Ectodermal cell (in vitro differentiated cells): ENCODE results near the gene LSM4. TPM values are rescaled to one million over a fixed set of nuclear protein-coding genes. Genes with fewer than 3 reads are reported as not detected.
A peak's percentile ranks its signal among the peaks of the same experiment; 100 is the strongest.
"Not testable (repeated sequence)": the region's sequence is repeated elsewhere in the genome, so short reads cannot be mapped to it uniquely, and the experiment has no call there.

Experiments used
- H3K27ac ChIP-seq: 2 replicates; pipeline ENCODE4 v1.7.0; 2013; ENCODE audit warnings: mild to moderate bottlenecking, low read depth, low read length; ENCODE audit not compliant: insufficient read depth, poor library complexity, severe bottlenecking
- H3K27me3 ChIP-seq: 2 replicates; pipeline ENCODE4 v1.7.0; 2013; ENCODE audit warnings: mild to moderate bottlenecking, low read length; ENCODE audit not compliant: insufficient read depth, control insufficient read depth, poor library complexity, severe bottlenecking
- H3K36me3 ChIP-seq: one replicate; pipeline ENCODE4 v1.7.0; 2013; ENCODE audit warnings: low read length; ENCODE audit not compliant: control insufficient read depth, insufficient read depth
- H3K4me1 ChIP-seq: one replicate; pipeline ENCODE4 v1.7.0; 2013; ENCODE audit warnings: low read length; ENCODE audit not compliant: control insufficient read depth, insufficient read depth
- H3K4me3 ChIP-seq: 2 replicates; pipeline ENCODE4 v1.7.0; 2013; ENCODE audit warnings: low read depth, low read length, control low read depth; ENCODE audit not compliant: insufficient read depth
- H3K9me3 ChIP-seq: 2 replicates; pipeline ENCODE4 v1.7.0; 2013; ENCODE audit warnings: mild to moderate bottlenecking, low read length, moderate library complexity; ENCODE audit not compliant: control insufficient read depth
- WGBS, 2 experiments: methylation state at CpG; one replicate each; pipeline ENCODE4 v1.1.7; 2013; ENCODE audit warnings: missing lambda C conversion rate in 2 of 2; 5-methylcytosine and 5-hydroxymethylcytosine counted together
- polyA plus RNA-seq, 4 experiments: library from polyadenylated mRNA; stranded (reverse); fragments of 50-300 nt; gene quantifications; one replicate each; pipeline ENCODE4 v1.2.3, GENCODE V29; 2013

Gene LSM4
- 376 TPM for polyA plus RNA-seq (2013, experiment 1 of 4)
- 333 TPM for polyA plus RNA-seq (2013, experiment 2 of 4)
- 281 TPM for polyA plus RNA-seq (2013, experiment 3 of 4)
- 315 TPM for polyA plus RNA-seq (2013, experiment 4 of 4)

GRCh38 chr19:18322759-18323460 lies at the start of gene LSM4:
Gene LSM4 (minus strand): TSS chr19:18323076. CDS start chr19:18323020, 56 bp downstream.
- no peaks in the 10 kb centered on the region for H3K27me3 ChIP-seq
- H3K4me1 ChIP-seq: peaks cover 17% of the 10 kb centered on the region
- 0% methylated on average over 75 of the region's 75 CpGs for WGBS, 2 experiments
- H3K4me3 ChIP-seq: peak within 1 kb of the TSS; percentile 87
- peak within 1 kb of the TSS; percentile 71 for H3K27ac ChIP-seq
- H3K36me3 ChIP-seq: no peaks in the 10 kb centered on the region
- no peaks in the 10 kb centered on the region for H3K9me3 ChIP-seq

GRCh38 chr19:18368504-18369222 lies 45.8 kb upstream of the LSM4 start:
- H3K9me3 ChIP-seq: no peaks in the 10 kb centered on the region
- no peak overlapping the region for H3K4me3 ChIP-seq
- no peak overlapping the region for H3K27ac ChIP-seq
- 80 to 81% methylated on average over 15 of the region's 15 CpGs for WGBS, 2 experiments
- no peaks in the 10 kb centered on the region for H3K27me3 ChIP-seq
- H3K4me1 ChIP-seq: peaks cover 19% of the 10 kb centered on the region
- H3K36me3 ChIP-seq: no peaks in the 10 kb centered on the region

GRCh38 chr19:18366021-18366435 lies 43.2 kb upstream of the LSM4 start:
- no peak overlapping the region for H3K4me3 ChIP-seq
- no peaks in the 10 kb centered on the region for H3K9me3 ChIP-seq
- H3K27me3 ChIP-seq: no peaks in the 10 kb centered on the region
- peaks cover 19% of the 10 kb centered on the region for H3K4me1 ChIP-seq
- 89 to 92% methylated on average over 2 of the region's 2 CpGs for WGBS, 2 experiments
- no peak overlapping the region for H3K27ac ChIP-seq
- no peaks in the 10 kb centered on the region for H3K36me3 ChIP-seq

- no peaks in the 10 kb centered on the region for H3K36me3 ChIP-seq
- no peaks in the 10 kb centered on the region for H3K9me3 ChIP-seq
- 72 to 73% methylated on average over 15 of the region's 15 CpGs for WGBS, 2 experiments
- peaks cover 19% of the 10 kb centered on the region for H3K4me1 ChIP-seq
- no peaks in the 10 kb centered on the region for H3K27me3 ChIP-seq
- H3K4me3 ChIP-seq: no peak overlapping the region
- H3K27ac ChIP-seq: no peak overlapping the region
Observed at GRCh38 chr19:18364826-18365528, 42.1 kb upstream of the LSM4 start.

- not testable (repeated sequence) for H3K27ac ChIP-seq, H3K36me3 ChIP-seq, H3K9me3 ChIP-seq, H3K4me3 ChIP-seq, H3K27me3 ChIP-seq
- 76 to 79% methylated on average over 11 of the region's 11 CpGs for WGBS, 2 experiments
- H3K4me1 ChIP-seq: peaks cover 16% of the 10 kb centered on the region
Observed at GRCh38 chr19:18364277-18364825, 41.5 kb upstream of the LSM4 start.

- H3K9me3 ChIP-seq: no peaks in the 10 kb centered on the region
- no peaks in the 10 kb centered on the region for H3K36me3 ChIP-seq
- H3K27me3 ChIP-seq: no peaks in the 10 kb centered on the region
- 84 to 85% methylated on average over 6 of the region's 6 CpGs for WGBS, 2 experiments
- H3K4me3 ChIP-seq: no peak overlapping the region
- no peak overlapping the region for H3K27ac ChIP-seq
- peaks cover 11% of the 10 kb centered on the region for H3K4me1 ChIP-seq
Observed at GRCh38 chr19:18363787-18364186, 40.9 kb upstream of the LSM4 start.

- Histone ChIP-seq H3K9me3 (no peaks in the 10 kb centered on the region), H3K4me3 (no peak overlapping the region), H3K27me3 (no peaks in the 10 kb centered on the region), H3K4me1 (peaks cover 6% of the 10 kb centered on the region), H3K27ac (no peak overlapping the region), H3K36me3 (no peaks in the 10 kb centered on the region)
- WGBS, 2 experiments: 94 to 95% methylated on average over 16 to 17 of the region's 17 CpGs
Observed at GRCh38 chr19:18362934-18363542, 40.2 kb upstream of the LSM4 start.

GRCh38 chr19:18361646-18362045 lies 38.8 kb upstream of the LSM4 start:
- Histone ChIP-seq H3K9me3 (no peaks in the 10 kb centered on the region), H3K4me1 (peaks cover 6% of the 10 kb centered on the region), H3K27ac (no peak overlapping the region), H3K4me3 (no peak overlapping the region), H3K36me3 (no peaks in the 10 kb centered on the region), H3K27me3 (no peaks in the 10 kb centered on the region)
- WGBS, 2 experiments: 95 to 96% methylated on average over 8 of the region's 8 CpGs

GRCh38 chr19:18357041-18357440 lies 34.2 kb upstream of the LSM4 start:
- no peaks in the 10 kb centered on the region for H3K9me3 ChIP-seq
- no peaks in the 10 kb centered on the region for H3K4me1 ChIP-seq
- H3K27ac ChIP-seq: no peak overlapping the region
- no peak overlapping the region for H3K4me3 ChIP-seq
- 90 to 95% methylated on average over 3 of the region's 3 CpGs for WGBS, 2 experiments
- H3K36me3 ChIP-seq: no peaks in the 10 kb centered on the region
- H3K27me3 ChIP-seq: no peaks in the 10 kb centered on the region
